Stimulated activated CD4-positive, alpha-beta T cell treated with anti-CD3 and anti-CD28 coated beads, Interleukin-1b, Interleukin-23, amount 100 ng/mL, for 4 hours (primary cell): ENCODE measurements around the gene G2E3.
"Not testable (repeated sequence)": the region's sequence is repeated elsewhere in the genome, so short reads cannot be mapped to it uniquely, and the experiment has no call there.

ENCODE experiments used
- DNase-seq, 2 donors: peaks; one replicate each; pipeline ENCODE4 v3.0.0-alpha.2; 2020; ENCODE audit warnings: low read depth in 2 of 2

Gene G2E3

GRCh38 chr14:30600922-30601918, 42.3 kb downstream of the G2E3 start:
- DNase-seq = no peak

DNA sequence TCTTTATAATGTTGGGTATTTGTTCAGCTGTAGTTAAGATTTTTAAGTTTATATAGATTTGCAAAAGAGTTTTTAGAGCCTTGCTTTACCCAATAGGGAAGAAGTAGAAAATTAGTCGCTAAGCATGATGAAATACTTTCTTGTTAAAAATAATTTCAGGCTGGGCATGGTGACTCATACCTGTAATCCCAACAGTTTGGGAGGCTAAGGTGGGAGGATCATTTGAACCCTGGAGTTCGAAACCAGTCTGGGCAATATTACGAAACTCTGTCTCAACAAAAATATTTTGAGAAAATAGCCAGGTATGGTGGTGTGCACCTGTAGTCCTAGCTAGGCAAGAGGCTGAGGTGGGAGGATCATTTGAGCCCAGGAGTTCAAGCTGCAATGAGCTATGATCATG, 44.4 kb downstream of the G2E3 start:
- DNase-seq = no peak

DNA sequence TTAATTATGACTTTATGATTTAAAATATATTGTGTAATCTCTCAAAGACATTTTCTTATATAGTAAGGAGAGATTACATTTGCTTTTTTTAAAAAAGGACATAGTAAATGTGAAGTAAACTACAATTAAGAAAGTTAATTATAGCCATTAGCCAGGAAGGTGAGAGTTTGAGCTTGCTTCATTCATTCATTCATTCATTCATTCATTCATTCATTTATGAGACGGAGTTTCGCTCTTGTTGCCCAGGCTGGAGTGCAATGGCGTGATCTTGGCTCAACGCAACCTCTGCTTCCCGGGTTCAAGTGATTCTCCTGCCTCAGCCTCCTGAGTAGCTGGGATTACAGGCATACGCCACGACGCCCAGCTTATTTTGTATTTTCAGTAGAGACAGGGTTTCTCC, 45.7 kb downstream of the G2E3 start:
- DNase-seq = not testable (repeated sequence)

DNA sequence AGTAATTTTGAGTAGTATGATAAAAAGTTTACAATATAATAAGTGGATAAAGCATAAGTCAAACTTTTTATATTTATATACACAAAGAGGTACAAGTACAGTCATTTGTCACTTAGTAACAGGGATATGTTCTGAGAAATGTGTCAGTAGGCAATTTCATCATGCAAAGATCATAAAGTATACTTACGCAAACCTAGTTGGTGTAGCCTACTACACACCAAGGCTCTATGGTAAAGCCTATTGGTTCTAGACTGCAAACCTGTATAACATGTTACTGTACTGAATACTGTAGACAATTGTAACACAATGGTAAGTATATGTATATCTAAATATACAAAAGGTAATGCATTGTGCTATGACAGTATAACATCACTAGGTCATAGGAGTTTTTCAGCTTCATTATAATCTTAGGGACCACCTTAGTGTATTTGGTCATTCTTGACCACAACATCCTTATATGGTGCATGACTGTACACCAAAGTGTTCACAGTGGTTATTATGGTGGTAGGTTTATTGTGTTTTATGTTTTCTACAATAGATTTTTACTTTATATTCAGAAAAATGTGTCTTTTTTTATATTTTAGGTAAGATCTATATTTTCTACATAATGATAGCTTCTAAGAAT, 48.3 kb downstream of the G2E3 start:
- DNase-seq = no peak

DNA sequence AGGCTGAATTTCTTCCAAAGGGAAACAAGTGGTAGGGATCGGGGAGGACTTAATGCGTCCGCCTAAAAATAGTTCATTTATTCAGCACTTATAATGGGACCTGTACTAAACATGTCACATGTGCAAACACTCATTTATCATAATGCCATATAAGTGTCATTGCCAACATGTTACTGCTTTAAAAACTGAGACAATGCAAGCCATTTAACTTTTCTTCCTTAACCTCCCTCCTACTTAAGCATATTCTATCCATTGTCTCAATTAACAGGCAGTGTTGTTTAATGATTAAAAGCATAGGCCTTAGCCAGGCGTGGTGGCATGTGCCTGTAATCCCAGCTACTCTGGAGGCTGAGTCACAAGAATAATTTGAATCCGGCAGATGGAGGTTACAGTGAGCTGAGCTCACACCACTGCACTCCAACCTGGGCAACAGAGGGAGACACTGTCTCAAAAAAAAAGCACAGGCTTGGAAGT, 49.6 kb downstream of the G2E3 start:
- no peak for DNase-seq

DNA sequence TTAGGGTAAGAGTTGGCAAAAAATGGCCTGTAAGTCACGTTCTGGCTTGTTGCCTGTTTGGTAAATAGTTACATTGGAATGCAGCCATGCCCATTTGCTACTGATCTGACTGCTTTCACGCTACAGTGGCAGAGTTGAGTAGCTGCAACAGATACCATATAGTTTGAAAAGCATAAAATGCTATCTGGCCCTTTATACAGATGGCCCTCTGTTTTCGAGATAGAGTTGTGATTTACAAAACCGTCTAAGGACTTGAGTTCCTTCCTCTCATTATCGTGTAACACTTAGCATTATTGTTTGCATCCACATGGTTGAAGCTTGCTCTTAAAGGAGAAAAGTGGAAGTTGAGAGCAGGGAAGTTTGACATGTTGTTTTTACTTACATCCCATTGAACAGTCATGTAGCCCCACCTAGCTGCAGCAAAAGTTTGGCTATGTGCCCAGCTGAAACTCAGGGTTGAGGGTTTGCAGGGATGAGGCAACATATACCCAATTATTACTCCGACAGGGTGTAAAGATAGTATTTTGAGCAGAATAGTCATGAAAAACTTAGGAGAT, 51.9 kb downstream of the G2E3 start:
- DNase-seq = no peak

GRCh38 chr14:30614155-30614554, 55.2 kb downstream of the G2E3 start:
- no peak for DNase-seq

- DNase-seq = no peak
Observed at GRCh38 chr14:30620178-30620577, 61.2 kb downstream of the G2E3 start.

- no peak for DNase-seq
Observed at GRCh38 chr14:30621354-30621939, 62.5 kb downstream of the G2E3 start.

DNA sequence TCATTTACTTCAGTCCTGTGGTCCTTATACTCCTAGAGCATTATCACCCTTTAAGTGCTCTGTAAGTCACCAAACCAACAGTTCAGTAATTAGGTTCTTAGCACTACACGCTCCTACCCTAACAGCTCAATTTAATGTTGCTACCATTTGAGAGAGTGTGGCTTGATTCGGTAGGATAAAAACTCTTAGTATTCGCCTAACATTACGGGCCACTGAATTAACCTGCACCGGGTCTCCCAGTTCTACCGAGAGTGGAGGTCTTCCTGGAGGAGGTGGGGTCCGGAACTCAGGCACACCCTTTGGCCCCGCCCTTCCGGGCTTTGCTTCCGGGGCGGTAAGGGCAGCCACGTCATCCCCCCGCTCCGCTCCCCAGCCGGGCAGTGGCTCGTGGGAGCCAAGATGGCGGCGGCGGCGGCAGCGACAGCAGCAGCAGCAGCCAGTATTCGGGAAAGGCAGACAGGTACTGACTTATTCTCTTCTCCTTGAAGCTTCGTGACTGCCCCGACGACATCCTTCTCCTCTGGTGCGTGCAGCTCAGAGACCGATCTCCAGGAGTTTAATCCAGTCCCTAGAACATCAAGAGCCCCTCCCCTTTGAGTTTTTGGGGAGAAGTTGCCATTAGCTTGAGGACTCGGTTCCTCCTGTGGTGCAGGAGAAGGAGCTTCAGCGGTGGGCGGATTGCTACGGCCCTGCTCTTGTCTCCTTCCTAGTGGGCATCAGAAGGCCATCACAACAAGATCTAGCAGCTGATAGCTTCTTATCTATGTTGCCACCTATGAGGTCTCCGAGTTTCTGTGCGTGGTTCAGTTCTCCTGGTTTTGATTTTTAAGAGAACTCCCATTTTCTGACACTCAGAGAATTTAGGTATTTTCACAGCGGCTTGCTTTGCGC, 63.2 kb downstream of the G2E3 start, which contains the start of gene SCFD1:
TSS of gene SCFD1 (plus strand) at position 380 of the 891 bp plus-strand sequence. CDS start at position 400, 20 bp downstream.
- peak; percentile 87 to 88 for DNase-seq

- no peak for DNase-seq
Observed at GRCh38 chr14:30623412-30624131, 64.6 kb downstream of the G2E3 start.

DNA sequence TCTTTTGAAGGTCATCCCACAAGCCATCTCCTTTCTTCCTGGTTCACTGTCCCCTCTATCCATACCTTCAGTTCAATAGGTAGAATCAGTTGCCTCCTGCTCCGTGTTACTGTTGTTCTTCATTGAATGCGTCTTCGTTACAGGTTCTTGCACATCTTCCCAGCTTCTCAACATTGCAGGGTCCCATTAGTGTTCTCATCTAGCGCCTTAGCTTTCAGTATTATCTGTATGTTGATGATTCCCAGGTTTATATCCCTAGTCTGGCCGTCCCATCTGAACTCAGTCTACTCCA, 65.1 kb downstream of the G2E3 start:
- DNase-seq = no peak

GRCh38 chr14:30625533-30625932, 66.6 kb downstream of the G2E3 start:
- no peak for DNase-seq

GRCh38 chr14:30629432-30629831, 70.5 kb downstream of the G2E3 start:
- not testable (repeated sequence) for DNase-seq

- no peak for DNase-seq
Observed at GRCh38 chr14:30630248-30630647, 71.3 kb downstream of the G2E3 start.

DNA sequence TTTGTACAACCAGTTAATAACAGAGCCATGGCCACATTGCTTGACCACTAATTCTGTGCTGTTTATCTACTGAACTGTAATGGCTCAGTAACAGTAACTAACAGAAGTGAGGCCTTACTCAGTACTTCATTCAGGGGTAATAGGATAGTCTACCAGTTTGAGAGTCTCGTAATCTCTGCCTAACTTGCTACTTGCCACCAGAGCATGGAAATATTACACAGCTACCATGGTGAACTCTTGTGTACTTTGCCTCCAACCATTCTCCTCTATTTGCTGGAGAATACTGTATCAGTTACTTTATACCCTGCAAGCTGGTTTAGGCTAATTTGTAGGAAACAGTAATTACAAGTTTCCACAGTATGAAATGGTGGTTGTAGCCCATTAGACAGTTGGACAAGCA, 73.8 kb downstream of the G2E3 start:
- no peak for DNase-seq

- DNase-seq = no peak
Observed at GRCh38 chr14:30638926-30639325, 80.0 kb downstream of the G2E3 start.

DNA sequence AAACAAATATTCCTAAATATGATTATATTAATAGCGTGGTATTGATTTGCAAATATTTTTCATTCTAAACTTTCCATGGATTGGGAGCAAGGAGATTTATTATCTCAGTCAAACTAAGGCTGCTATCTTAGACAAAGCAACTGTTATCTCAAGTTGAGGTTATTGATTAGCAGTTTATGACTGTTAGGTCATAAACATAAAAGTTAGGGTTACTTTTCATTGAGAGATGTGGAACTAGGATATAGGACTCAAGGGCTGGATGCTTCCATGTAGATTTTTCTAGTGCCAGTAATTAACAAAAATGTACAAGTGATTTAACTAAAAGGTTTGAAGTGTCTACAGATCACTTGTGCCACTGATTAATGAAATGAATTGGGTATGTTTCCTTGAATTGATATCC, 82.2 kb downstream of the G2E3 start:
- DNase-seq = no peak

DNA sequence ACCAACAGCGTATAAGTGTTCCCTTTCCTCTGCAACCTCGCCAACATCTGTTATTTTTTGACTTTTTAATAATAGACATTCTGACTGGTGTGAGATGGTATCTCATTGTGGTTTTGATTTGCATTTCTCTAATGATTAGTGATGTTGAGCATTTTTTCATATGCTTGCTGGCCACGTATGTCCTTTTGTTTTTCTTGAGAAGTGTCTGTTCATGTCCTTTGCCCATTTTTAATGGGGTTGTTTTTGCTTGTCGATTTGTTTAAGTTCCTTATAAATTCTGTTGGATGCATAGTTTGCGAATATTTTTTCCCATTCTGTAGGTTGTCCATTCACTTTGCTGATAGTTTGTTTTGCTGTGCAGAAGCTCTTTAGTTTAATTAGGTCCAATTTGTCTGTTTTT, 85.5 kb downstream of the G2E3 start:
- not testable (repeated sequence) for DNase-seq

- DNase-seq = no peak
Observed at GRCh38 chr14:30645600-30645999, 86.6 kb downstream of the G2E3 start.

GRCh38 chr14:30648471-30648870, 89.5 kb downstream of the G2E3 start:
- DNase-seq = no peak
